ENCODE measurements around the gene ATF3.

The ATF3 gene

DNA sequence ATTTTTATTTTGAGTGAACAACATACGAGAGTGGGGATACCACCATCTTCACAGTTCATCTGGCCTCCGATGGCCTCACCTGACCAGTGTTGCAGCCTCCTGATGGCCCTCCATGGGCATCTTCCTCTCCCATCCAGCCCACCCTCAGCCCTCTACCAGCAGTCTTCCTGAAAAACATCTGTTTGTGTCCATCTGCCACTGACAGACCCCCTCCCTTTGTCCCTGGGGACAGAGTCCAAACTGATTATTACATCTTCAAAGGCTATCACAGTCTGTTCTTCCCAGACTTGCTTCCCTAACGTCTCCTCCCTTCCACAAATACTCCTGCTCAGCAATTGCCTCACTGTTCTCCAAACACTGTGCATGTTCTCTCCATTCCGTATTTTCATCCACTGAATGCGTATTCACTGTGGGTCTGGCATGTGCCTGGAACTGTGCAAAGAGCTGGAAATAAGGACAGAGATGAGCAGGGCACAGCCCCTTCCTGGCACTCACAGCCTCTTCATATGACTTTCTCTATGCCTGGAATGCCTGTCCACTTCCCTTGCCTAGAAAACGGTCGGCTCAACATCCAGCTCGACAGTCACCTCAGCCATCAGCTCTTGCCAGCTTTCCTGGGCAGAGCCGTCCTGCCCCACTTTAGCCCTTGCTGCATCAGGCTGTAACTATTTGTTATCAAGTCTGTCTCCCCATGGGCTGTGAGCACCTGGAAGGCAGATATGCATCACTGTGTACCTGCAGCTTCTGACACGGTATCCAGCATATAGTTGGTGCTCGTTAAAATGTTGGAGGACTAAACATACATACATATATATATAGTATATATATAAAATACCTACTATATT is 8.3 kb upstream of the ATF3 start:
- TF ChIP-seq CTCF (conservative IDR thresholded peaks at IDR 0.05; ENCODE audit: low read depth, low read length), result no peak
- no peak for DNase-seq (ENCODE audit: low read depth)
- no peak overlapping the region for H3K4me3 ChIP-seq (ENCODE audit: low read depth, low read length)

DNA sequence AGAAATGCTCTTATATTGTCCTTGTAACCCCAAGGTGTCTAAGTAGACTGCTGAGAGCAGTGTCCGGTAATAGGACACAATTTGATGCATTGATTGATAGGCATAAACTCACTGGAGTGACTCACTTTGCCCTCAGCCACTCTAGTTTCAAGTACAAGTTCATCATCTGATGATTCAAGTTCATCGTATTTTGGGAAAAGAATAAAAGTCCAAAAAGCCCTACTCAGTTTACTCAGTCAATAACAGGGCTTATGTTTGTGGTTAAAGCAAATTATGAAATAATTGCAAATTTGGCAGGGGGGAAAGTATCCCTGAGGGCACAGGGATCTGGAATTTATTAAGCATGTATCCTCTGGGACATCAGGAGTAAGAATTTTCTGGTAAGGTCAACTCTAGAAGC is 7.6 kb upstream of the ATF3 start:
- no peak overlapping the region for H3K4me3 ChIP-seq (ENCODE audit: low read depth, low read length)
- no peak for TF ChIP-seq CTCF (conservative IDR thresholded peaks at IDR 0.05; ENCODE audit: low read depth, low read length)
- no peak for DNase-seq (ENCODE audit: low read depth)

DNA sequence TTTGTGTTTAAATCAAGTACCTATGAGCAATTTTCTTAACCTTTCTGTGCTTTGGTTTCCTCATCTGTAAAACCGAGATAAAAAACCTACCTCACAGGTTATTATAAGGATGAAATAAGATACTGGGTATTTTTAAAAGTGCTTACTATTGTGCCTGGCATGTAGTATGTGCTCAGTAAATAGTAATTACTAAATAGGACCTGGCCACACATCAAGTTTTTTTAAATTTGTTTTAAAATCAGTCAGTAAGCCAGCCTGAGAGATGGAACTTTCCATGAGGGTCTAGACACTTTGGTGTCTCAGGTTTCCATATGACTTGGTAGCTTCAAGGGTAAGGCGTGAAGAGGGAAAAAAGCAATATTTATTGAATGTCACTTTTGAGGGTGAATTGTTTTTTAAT is 7.0 kb upstream of the ATF3 start:
- no peak for TF ChIP-seq CTCF (conservative IDR thresholded peaks at IDR 0.05; ENCODE audit: low read depth, low read length)
- no peak overlapping the region for H3K4me3 ChIP-seq (ENCODE audit: low read depth, low read length)
- no peak for DNase-seq (ENCODE audit: low read depth)

GRCh38 chr1:212605441-212606394 is 2.8 kb upstream of the ATF3 start:
- TF ChIP-seq CTCF (conservative IDR thresholded peaks at IDR 0.05; ENCODE audit: low read depth, low read length), result no peak
- peak; percentile 70 for DNase-seq (ENCODE audit: low read depth)
- no peak overlapping the region for H3K4me3 ChIP-seq (ENCODE audit: low read depth, low read length)

- no peak for TF ChIP-seq CTCF (conservative IDR thresholded peaks at IDR 0.05; ENCODE audit: low read depth, low read length)
- DNase-seq (ENCODE audit: low read depth), result no peak
- peak overlapping the region; percentile 40 for H3K4me3 ChIP-seq (ENCODE audit: low read depth, low read length)
Measured at GRCh38 chr1:212606395-212607205, 2.0 kb upstream of the ATF3 start.

GRCh38 chr1:212607206-212607912 is 1.2 kb upstream of the ATF3 start:
- DNase-seq (ENCODE audit: low read depth), result no peak
- TF ChIP-seq CTCF (conservative IDR thresholded peaks at IDR 0.05; ENCODE audit: low read depth, low read length), result no peak
- peak overlapping the region; percentile 83 for H3K4me3 ChIP-seq (ENCODE audit: low read depth, low read length)

Measured in choroid plexus epithelial cell (primary cell).